GM19467 (cell line): Measurements from ENCODE around the gene AGR2.

Source experiments
- ATAC-seq: cut with Tn5 transposase; IDR thresholded peaks from one replicate; pipeline ENCODE4 v1.9.1; 2021; ENCODE audit warnings: mild to moderate bottlenecking, moderate library complexity; ENCODE audit not compliant: unreplicated experiment

AGR2 gene

DNA sequence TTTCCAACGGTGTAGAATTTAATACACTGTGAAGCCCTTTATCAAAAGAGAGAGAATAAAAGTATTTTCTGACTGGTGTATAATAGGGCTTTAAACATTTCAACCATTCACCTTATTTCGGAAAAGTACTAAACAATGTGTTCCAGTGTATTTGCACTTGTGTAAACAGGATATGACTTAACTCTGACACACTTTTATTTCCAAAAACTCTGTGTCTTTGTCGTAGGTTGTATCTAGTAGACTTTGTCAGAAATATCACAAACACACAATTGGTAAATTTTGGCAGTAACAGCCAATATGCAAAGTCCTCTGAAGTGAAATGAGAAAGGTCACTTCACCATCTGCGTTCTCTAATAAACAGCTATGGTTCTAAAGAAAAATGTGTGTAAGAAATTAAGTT, 61.6 kb downstream of the AGR2 start:
- ATAC-seq = no peak

GRCh38 chr7:16742547-16742946, 62.3 kb downstream of the AGR2 start:
- ATAC-seq = no peak
